ENCODE results near the gene REV1. TPM values are rescaled to one million over a fixed set of nuclear protein-coding genes. Genes with fewer than 3 reads are reported as not detected.
A peak's percentile ranks its signal among the peaks of the same experiment; 100 is the strongest.

The REV1 gene
- total RNA-seq, 2 experiments from 2014 or later = 39.4 to 42.1 TPM

DNA sequence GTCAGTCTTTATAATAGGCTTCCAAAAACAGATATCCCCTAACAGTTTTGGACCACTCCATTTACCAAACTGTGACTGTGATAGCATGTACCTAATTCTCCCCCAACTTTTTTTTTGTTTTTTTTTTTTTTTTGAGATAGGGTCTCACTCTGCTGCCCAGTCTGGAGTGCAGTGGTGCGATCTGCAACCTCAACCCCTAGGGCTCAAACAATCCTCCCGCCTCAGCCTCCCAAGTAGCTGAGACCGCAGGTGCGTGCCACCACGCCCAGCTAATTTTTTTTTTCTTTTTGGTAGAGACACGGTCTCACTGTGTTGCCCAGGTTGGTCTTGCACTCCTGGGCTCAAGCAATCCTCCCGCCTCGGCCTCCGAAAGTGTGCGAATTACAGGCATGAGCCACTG is 52.9 kb downstream of the REV1 start:
- Mint-ChIP-seq H3K9me3 (ENCODE audit: insufficient read depth) (no peaks in the 10 kb centered on the region), H3K27ac (no peak overlapping the region), H3K36me3 (ENCODE audit: low read depth) (peaks cover 26% of the 10 kb centered on the region), H3K4me3 (no peak overlapping the region), H3K27me3 (ENCODE audit: low read depth) (no peaks in the 10 kb centered on the region), H3K4me1 (ENCODE audit: low read depth) (peaks cover 8% of the 10 kb centered on the region)
- CTCF ChIA-PET = no interaction called here
- DNase-seq (no peak), ATAC-seq (no peak)
- POLR2A ChIA-PET = no interaction called here

DNA sequence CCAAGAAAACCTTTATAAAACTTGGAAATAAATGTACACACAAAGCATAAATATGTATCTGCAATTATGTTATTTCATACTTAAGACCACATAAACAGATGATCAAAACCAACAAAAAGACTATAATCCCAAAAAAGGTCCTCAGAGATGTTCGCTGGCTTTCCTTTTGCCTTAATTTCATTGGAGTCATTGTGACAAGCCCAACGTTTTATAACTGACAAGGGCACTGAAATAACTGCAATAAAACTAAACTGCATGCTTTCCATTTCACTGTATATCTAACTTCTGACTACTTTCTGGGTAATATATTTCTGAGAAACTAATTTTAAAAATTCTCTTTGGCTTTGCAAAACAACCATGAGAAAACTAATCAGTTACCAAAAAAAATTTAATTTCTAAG is 56.5 kb downstream of the REV1 start:
- POLR2A ChIA-PET = no interaction called here
- H3K9me3 Mint-ChIP-seq (ENCODE audit: insufficient read depth) = no peaks in the 10 kb centered on the region
- H3K27ac Mint-ChIP-seq = no peak overlapping the region
- H3K27me3 Mint-ChIP-seq (ENCODE audit: low read depth) = no peaks in the 10 kb centered on the region
- DNase-seq (no peak), ATAC-seq (no peak)
- peaks cover 31% of the 10 kb centered on the region for H3K36me3 Mint-ChIP-seq (ENCODE audit: low read depth)
- peaks cover 15% of the 10 kb centered on the region for H3K4me1 Mint-ChIP-seq (ENCODE audit: low read depth)
- no peak overlapping the region for H3K4me3 Mint-ChIP-seq
- CTCF ChIA-PET = interaction anchor here (1.1 kb wide), 1 partner anchor 57 kb away, joined by 4 read pairs; no protein-coding TSS in a partner anchor

DNA sequence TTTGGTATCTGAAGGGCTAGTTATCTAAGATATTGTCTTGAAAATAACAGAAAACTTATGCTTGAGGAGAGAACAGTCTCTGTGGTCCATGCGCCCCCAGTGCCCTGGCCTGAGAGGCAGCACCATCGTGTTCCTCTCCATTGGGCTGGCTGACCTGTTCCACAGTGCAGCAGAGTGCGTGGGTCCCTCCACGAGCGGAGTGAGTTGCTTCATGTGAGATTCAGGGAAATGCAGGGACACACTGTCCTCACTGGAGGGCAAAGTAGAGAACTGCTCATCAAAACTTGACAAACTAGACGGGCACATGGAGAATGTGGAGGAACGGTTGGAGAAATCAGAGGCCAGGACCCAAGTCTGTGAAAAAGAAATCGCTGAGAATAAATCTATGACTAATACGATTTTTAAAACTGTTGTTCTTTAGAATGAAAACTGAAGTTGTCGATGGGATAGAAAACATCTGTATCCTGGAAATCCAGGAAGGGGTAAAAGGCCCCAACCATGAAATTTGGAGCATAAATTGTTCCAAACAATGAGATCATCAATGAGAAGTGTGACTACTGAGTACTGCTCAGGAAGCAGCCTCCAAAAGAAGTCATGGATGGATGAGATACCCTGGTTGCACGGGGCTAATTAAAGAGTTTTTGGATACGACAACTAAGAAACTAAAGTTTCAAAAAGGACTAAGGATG is 58.1 kb downstream of the REV1 start:
- Mint-ChIP-seq H3K36me3 (ENCODE audit: low read depth) (peaks cover 33% of the 10 kb centered on the region), H3K4me1 (ENCODE audit: low read depth) (peaks cover 15% of the 10 kb centered on the region), H3K4me3 (no peak overlapping the region), H3K27ac (no peak overlapping the region), H3K27me3 (ENCODE audit: low read depth) (no peaks in the 10 kb centered on the region), H3K9me3 (ENCODE audit: insufficient read depth) (no peaks in the 10 kb centered on the region)
- no peak for DNase-seq
- no peak for ATAC-seq
- CTCF ChIA-PET = no interaction called here
- POLR2A ChIA-PET = no interaction called here

DNA sequence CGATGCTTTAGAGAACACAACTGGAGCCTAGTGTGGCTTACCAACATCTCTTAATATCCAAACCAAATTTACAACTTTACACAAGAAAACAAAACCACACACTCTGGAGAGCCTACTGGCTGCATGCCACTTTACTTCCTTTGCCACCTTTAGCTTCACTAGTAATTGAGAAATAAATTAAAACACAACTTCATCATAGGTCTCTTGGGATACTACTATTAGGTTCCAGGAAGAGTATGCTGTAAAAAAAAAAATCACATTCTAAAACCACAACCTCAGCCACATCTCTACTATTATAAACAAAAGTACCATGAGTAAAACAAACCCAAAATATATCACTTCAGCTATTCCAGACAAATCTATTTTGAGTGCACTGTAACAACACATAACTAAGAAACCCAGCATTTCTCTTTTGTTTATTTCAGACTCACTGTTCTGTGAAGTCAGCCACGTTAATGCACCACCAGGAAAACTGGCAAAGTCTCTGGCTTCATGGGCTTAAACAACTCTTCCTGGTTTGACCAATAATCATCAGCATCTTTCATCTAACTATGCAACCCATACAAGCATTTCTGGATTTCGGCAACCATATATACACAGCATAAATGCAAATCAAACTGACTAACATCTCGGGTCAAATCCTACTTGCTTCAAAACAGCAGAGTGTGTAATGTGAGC is 59.1 kb downstream of the REV1 start:
- ChIA-PET CTCF (interaction anchor here (1.4 kb wide), 1 partner anchor 27 kb away, joined by 3 read pairs; no protein-coding TSS in a partner anchor), POLR2A (no interaction called here)
- Mint-ChIP-seq H3K9me3 (ENCODE audit: insufficient read depth) (no peaks in the 10 kb centered on the region), H3K27me3 (ENCODE audit: low read depth) (no peaks in the 10 kb centered on the region), H3K27ac (peak overlapping the region; percentile 31), H3K36me3 (ENCODE audit: low read depth) (peaks cover 35% of the 10 kb centered on the region), H3K4me3 (no peak overlapping the region), H3K4me1 (ENCODE audit: low read depth) (peaks cover 15% of the 10 kb centered on the region)
- DNase-seq (no peak), ATAC-seq (no peak)

DNA sequence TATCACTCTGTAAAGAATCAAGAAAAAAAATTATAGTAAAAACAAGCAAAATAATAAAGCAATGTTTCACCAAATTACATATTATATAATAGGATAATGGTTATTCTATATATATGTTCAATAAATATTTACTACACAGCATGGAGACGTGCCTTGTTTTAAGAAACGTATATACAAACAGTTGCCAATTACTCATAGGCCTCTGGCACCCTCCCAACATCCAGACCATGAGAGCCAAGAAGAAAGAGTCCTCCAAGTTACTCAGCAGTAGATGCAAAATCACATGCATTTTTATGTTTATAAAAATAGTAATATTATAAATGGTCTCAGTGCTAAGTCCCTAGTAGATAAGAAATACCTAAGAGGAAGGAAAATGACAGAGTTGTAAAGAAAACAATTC is 64.8 kb downstream of the REV1 start:
- peaks cover 41% of the 10 kb centered on the region for H3K36me3 Mint-ChIP-seq (ENCODE audit: low read depth)
- no peak overlapping the region for H3K27ac Mint-ChIP-seq
- ChIA-PET CTCF (no interaction called here), POLR2A (no interaction called here)
- H3K4me3 Mint-ChIP-seq = no peak overlapping the region
- H3K27me3 Mint-ChIP-seq (ENCODE audit: low read depth) = no peaks in the 10 kb centered on the region
- no peaks in the 10 kb centered on the region for H3K9me3 Mint-ChIP-seq (ENCODE audit: insufficient read depth)
- H3K4me1 Mint-ChIP-seq (ENCODE audit: low read depth) = no peaks in the 10 kb centered on the region
- DNase-seq (no peak), ATAC-seq (no peak)

DNA sequence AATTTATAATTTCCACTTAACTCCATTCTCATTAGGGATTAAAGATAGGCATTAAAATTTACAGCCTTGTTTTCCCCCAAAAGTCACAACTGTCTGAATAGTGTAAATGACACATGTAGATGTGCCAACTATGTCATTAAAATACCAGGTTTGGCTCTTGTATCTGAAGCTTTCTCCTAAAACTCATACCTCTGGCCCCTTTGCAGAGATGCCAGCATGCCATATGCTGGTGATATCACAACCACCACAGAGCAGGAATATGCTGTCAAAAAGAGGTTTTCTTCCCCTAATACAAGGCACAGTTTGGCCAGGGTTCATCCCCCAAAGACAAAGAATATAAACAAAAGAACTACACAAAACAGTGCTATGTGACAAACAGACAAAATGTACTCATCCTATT is 65.4 kb downstream of the REV1 start:
- no peak for ATAC-seq
- no peak for DNase-seq
- Mint-ChIP-seq H3K9me3 (ENCODE audit: insufficient read depth) (no peaks in the 10 kb centered on the region), H3K27ac (no peak overlapping the region), H3K27me3 (ENCODE audit: low read depth) (no peaks in the 10 kb centered on the region), H3K36me3 (ENCODE audit: low read depth) (peaks cover 43% of the 10 kb centered on the region), H3K4me1 (ENCODE audit: low read depth) (no peaks in the 10 kb centered on the region), H3K4me3 (no peak overlapping the region)
- ChIA-PET POLR2A (no interaction called here), CTCF (no interaction called here)

DNA sequence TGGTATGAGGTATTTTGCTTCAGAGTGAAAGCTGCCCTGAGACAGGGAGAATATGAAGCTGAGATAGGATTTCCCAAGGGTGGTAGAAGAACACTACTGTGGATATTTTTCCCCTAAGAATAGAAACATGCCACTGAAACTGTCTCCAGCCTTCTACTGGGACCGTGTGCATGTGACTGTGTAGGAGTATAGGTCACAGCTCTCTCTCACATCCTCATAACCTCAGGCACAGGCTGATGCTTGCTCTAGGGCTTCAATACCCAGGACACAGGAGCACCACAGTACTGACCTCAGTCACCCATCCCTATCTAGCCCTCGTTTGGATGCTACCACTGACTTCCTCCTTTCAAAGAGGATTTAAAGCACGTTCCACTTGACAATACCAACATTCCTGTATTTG is 67.2 kb downstream of the REV1 start:
- ChIA-PET POLR2A (no interaction called here), CTCF (no interaction called here)
- no peaks in the 10 kb centered on the region for H3K9me3 Mint-ChIP-seq (ENCODE audit: insufficient read depth)
- DNase-seq (no peak), ATAC-seq (no peak)
- no peaks in the 10 kb centered on the region for H3K27me3 Mint-ChIP-seq (ENCODE audit: low read depth)
- no peaks in the 10 kb centered on the region for H3K4me1 Mint-ChIP-seq (ENCODE audit: low read depth)
- peaks cover 40% of the 10 kb centered on the region for H3K36me3 Mint-ChIP-seq (ENCODE audit: low read depth)
- H3K4me3 Mint-ChIP-seq = no peak overlapping the region
- no peak overlapping the region for H3K27ac Mint-ChIP-seq

DNA sequence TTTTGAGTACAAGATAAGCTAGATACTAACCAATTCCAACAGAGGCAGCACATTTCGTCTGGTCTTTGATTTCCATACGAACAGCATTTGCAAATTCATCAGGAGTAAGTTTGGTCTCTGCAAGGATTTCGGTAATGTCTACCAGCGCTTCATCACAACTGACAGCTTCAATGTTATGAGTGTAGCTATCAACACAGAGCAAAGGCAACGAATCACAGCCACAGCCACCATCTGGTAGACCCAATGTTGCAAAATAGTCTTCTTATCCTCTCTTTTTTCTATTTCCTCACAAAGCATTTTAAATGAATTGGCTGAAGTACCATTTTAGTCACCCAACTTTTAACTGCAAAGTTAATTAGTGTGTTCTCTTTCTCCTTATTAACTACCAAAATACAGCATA is 68.3 kb downstream of the REV1 start:
- Mint-ChIP-seq H3K9me3 (ENCODE audit: insufficient read depth) (no peaks in the 10 kb centered on the region), H3K36me3 (ENCODE audit: low read depth) (peaks cover 42% of the 10 kb centered on the region), H3K27me3 (ENCODE audit: low read depth) (no peaks in the 10 kb centered on the region), H3K4me1 (ENCODE audit: low read depth) (no peaks in the 10 kb centered on the region), H3K27ac (no peak overlapping the region), H3K4me3 (no peak overlapping the region)
- no peak for ATAC-seq
- CTCF ChIA-PET = interaction anchor here (1.1 kb wide), 1 partner anchor 18 kb away, joined by 3 read pairs; no protein-coding TSS in a partner anchor
- DNase-seq = no peak
- POLR2A ChIA-PET = no interaction called here

DNA sequence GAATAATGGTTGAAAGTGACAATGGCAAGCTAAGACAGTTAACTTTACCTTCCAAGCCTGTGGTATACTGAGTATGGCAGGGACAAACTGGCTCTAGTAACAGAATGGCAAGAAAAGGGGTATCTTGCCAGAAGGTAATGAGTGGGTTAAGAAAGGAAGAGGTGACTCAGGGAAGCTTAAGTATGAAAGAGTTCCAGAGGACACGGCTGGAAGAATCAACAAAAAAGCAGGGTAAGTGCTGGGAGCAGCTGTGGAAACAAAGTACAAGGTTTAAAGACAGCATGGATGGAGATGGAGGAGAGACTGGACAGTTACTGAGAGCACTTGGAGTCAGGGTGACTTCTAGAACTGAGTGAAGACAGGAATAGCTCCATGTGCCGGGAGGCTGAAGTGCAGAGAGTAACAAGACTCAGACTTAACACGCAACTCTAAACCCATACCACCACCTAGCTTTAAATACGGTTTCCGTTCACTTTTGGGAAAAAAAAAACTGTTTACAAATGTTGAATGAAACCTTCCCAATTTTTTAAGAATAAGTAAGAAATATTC is 69.0 kb downstream of the REV1 start:
- ChIA-PET POLR2A (no interaction called here), CTCF (interaction anchor here (1.1 kb wide), 1 partner anchor 19 kb away, joined by 3 read pairs; no protein-coding TSS in a partner anchor)
- Mint-ChIP-seq H3K36me3 (ENCODE audit: low read depth) (peaks cover 45% of the 10 kb centered on the region), H3K9me3 (ENCODE audit: insufficient read depth) (no peaks in the 10 kb centered on the region), H3K4me3 (no peak overlapping the region), H3K4me1 (ENCODE audit: low read depth) (no peaks in the 10 kb centered on the region), H3K27me3 (ENCODE audit: low read depth) (no peaks in the 10 kb centered on the region), H3K27ac (no peak overlapping the region)
- ATAC-seq (no peak), DNase-seq (no peak)

DNA sequence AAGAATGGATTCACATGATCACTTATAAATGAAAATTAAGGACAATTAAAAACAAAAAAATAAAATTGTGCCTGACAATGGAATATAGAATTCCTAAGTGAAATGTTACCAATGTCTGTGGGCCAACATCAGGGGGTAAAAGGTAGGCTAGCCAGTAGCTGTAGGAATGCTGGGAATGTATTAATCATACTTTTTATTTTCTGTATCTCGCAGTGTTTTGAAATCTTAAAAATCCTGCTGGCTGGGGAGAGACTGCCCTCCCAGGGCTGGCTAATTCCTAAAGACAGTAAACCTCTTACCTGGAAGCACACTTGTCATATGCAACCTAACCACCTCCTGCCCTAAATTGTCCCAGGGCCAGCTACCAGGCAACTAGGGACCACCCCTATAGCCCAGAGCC is 69.8 kb downstream of the REV1 start:
- Mint-ChIP-seq H3K27ac (no peak overlapping the region), H3K27me3 (ENCODE audit: low read depth) (no peaks in the 10 kb centered on the region), H3K36me3 (ENCODE audit: low read depth) (peaks cover 47% of the 10 kb centered on the region), H3K4me1 (ENCODE audit: low read depth) (no peaks in the 10 kb centered on the region), H3K9me3 (ENCODE audit: insufficient read depth) (no peaks in the 10 kb centered on the region), H3K4me3 (no peak overlapping the region)
- DNase-seq = no peak
- ChIA-PET POLR2A (no interaction called here), CTCF (no interaction called here)
- no peak for ATAC-seq

DNA sequence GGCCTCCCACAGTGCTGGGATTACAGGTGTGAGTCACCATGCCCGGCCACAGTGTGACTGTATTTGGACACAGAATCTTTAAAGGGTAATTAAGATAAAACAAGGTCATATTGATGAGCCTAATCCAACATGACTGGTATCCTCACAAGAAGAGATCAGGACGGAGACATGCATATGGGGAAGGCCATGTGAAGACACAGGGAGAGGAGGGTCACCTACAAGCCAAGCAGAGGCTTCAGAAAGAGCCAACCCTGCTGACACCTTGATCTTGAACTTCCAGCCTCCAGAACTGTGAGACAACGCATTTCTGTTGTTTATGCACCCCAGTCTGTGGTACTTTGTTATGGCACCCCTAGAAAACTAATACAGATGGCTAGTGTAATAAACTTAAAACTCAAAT is 72.4 kb downstream of the REV1 start:
- Mint-ChIP-seq H3K27me3 (ENCODE audit: low read depth) (no peaks in the 10 kb centered on the region), H3K4me1 (ENCODE audit: low read depth) (no peaks in the 10 kb centered on the region), H3K9me3 (ENCODE audit: insufficient read depth) (no peaks in the 10 kb centered on the region), H3K27ac (no peak overlapping the region), H3K4me3 (no peak overlapping the region), H3K36me3 (ENCODE audit: low read depth) (peaks cover 58% of the 10 kb centered on the region)
- ATAC-seq (no peak), DNase-seq (no peak)
- POLR2A ChIA-PET = no interaction called here
- CTCF ChIA-PET = no interaction called here

DNA sequence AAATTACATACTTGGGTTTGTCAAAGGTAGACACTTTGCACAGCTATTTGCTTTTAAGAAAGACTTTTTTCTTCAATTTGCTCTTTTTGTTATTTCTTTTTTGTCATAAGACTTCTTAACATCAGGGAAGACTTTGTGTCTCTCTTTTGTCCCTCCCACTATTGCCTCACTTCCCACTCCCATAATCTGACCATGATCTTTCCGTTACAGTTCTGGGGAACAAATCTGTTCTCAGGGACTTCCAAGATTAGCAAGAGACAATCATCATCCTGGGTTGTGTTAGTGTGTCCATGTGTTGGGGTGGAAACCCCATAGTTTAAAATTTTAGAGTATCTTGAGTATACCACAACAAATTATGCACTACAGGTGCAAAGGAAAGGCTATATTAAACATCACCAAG is 75.3 kb downstream of the REV1 start:
- Mint-ChIP-seq H3K27ac (no peak overlapping the region), H3K4me1 (ENCODE audit: low read depth) (no peaks in the 10 kb centered on the region), H3K9me3 (ENCODE audit: insufficient read depth) (no peaks in the 10 kb centered on the region), H3K36me3 (ENCODE audit: low read depth) (peaks cover 61% of the 10 kb centered on the region), H3K27me3 (ENCODE audit: low read depth) (no peaks in the 10 kb centered on the region), H3K4me3 (no peak overlapping the region)
- CTCF ChIA-PET = no interaction called here
- POLR2A ChIA-PET = interaction anchor here (0.7 kb wide), 1 partner anchor 13 kb away, joined by 3 read pairs; no protein-coding TSS in a partner anchor
- ATAC-seq = no peak
- DNase-seq = no peak
